Astrocyte of the spinal cord (primary cell): ENCODE results near the gene PM20D2.

Experiments used
- DNase-seq: peaks from one replicate; pipeline ENCODE4 v3.0.0; 2011; ENCODE audit warnings: low read depth, low spot score
- H3K4me3 ChIP-seq: 2 replicates; pipeline ENCODE4 v1.5.1; 2011; ENCODE audit warnings: low read depth, mild to moderate bottlenecking, low read length, moderate library complexity
- CTCF ChIP-seq: IDR thresholded peaks from 2 replicates; pipeline ENCODE4 v1.5.1; 2012; ENCODE audit warnings: low read depth, mild to moderate bottlenecking, low read length, inconsistent platforms
- in situ Hi-C: cut with HindIII; loops from 2 replicates; pipeline ENCODE4 v1.10.0; 2017; ENCODE audit warnings: low sequenced_read_pairs

The PM20D2 gene

GRCh38 chr6:89132057-89132456 lies 13.8 kb upstream of the PM20D2 start:
- TF ChIP-seq CTCF: no peak
- H3K4me3 ChIP-seq: no peak overlapping the region
- in situ Hi-C loops: no loop called here
- no peak for DNase-seq

GRCh38 chr6:89133981-89134380 lies 11.9 kb upstream of the PM20D2 start:
- in situ Hi-C loops: no loop called here
- no peak for DNase-seq
- no peak for TF ChIP-seq CTCF
- no peak overlapping the region for H3K4me3 ChIP-seq

- no peak for DNase-seq
- no peak for TF ChIP-seq CTCF
- in situ Hi-C loops: no loop called here
- no peak overlapping the region for H3K4me3 ChIP-seq
Measured at GRCh38 chr6:89134723-89135122, 11.1 kb upstream of the PM20D2 start.

GRCh38 chr6:89138173-89138572 lies 7.7 kb upstream of the PM20D2 start:
- in situ Hi-C loops: no loop called here
- TF ChIP-seq CTCF: no peak
- no peak overlapping the region for H3K4me3 ChIP-seq
- no peak for DNase-seq

GRCh38 chr6:89139509-89140346 lies 6.1 kb upstream of the PM20D2 start:
- no peak overlapping the region for H3K4me3 ChIP-seq
- TF ChIP-seq CTCF: no peak
- no peak for DNase-seq
- in situ Hi-C loops: no loop called here

- no peak for TF ChIP-seq CTCF
- DNase-seq: no peak
- no peak overlapping the region for H3K4me3 ChIP-seq
- in situ Hi-C loops: no loop called here
Measured at GRCh38 chr6:89140347-89141156, 5.3 kb upstream of the PM20D2 start.
